ENCODE data around the gene DACT2.

The DACT2 gene

GRCh38 chr6:168264593-168265335 is 54.8 kb downstream of the DACT2 start:
- DNase-seq (ENCODE audit: low read depth): no peak
- TF ChIP-seq CTCF (IDR thresholded peaks at IDR 0.05; ENCODE audit: low read depth, low read length): no peak
- TF ChIP-seq MYC (IDR thresholded peaks at IDR 0.05; ENCODE audit: low read depth, low read length): no peak
- no peak for TF ChIP-seq POLR2A (IDR thresholded peaks at IDR 0.05; ENCODE audit: extremely low read depth, insufficient read length)
- no peak for TF ChIP-seq MAX (IDR thresholded peaks at IDR 0.05; ENCODE audit: low read depth, low read length)
- H3K4me3 ChIP-seq (ENCODE audit: low read depth, low read length): no peak overlapping the region

- no peak for TF ChIP-seq POLR2A (IDR thresholded peaks at IDR 0.05; ENCODE audit: extremely low read depth, insufficient read length)
- TF ChIP-seq MYC (IDR thresholded peaks at IDR 0.05; ENCODE audit: low read depth, low read length): no peak
- TF ChIP-seq MAX (IDR thresholded peaks at IDR 0.05; ENCODE audit: low read depth, low read length): no peak
- TF ChIP-seq CTCF (IDR thresholded peaks at IDR 0.05; ENCODE audit: low read depth, low read length): no peak
These were observed 56.1 kb downstream of the DACT2 start for GRCh38 chr6:168263351-168263905.

GRCh38 chr6:168261234-168261633 is 58.3 kb downstream of the DACT2 start:
- no peak for DNase-seq (ENCODE audit: low read depth)
- H3K4me3 ChIP-seq (ENCODE audit: low read depth, low read length): no peak overlapping the region
- TF ChIP-seq MYC (IDR thresholded peaks at IDR 0.05; ENCODE audit: low read depth, low read length) (no peak), CTCF (IDR thresholded peaks at IDR 0.05; ENCODE audit: low read depth, low read length) (no peak), POLR2A (IDR thresholded peaks at IDR 0.05; ENCODE audit: extremely low read depth, insufficient read length) (no peak), MAX (IDR thresholded peaks at IDR 0.05; ENCODE audit: low read depth, low read length) (no peak)

More at GRCh38 chr6:168263351-168263905, 56.1 kb downstream of the DACT2 start:
- no peak for DNase-seq (ENCODE audit: low read depth)
- no peak overlapping the region for H3K4me3 ChIP-seq (ENCODE audit: low read depth, low read length)

GRCh38 chr6:168260420-168260987 is 59.1 kb downstream of the DACT2 start:
- H3K4me3 ChIP-seq (ENCODE audit: low read depth, low read length): no peak overlapping the region
- TF ChIP-seq MAX (IDR thresholded peaks at IDR 0.05; ENCODE audit: low read depth, low read length): no peak
- TF ChIP-seq CTCF (IDR thresholded peaks at IDR 0.05; ENCODE audit: low read depth, low read length): no peak
- TF ChIP-seq MYC (IDR thresholded peaks at IDR 0.05; ENCODE audit: low read depth, low read length): no peak
- no peak for TF ChIP-seq POLR2A (IDR thresholded peaks at IDR 0.05; ENCODE audit: extremely low read depth, insufficient read length)
- no peak for DNase-seq (ENCODE audit: low read depth)

GRCh38 chr6:168258795-168259194 is 60.8 kb downstream of the DACT2 start:
- TF ChIP-seq POLR2A (IDR thresholded peaks at IDR 0.05; ENCODE audit: extremely low read depth, insufficient read length) (no peak), MAX (IDR thresholded peaks at IDR 0.05; ENCODE audit: low read depth, low read length) (no peak), CTCF (IDR thresholded peaks at IDR 0.05; ENCODE audit: low read depth, low read length) (no peak), MYC (IDR thresholded peaks at IDR 0.05; ENCODE audit: low read depth, low read length) (no peak)
- no peak overlapping the region for H3K4me3 ChIP-seq (ENCODE audit: low read depth, low read length)
- DNase-seq (ENCODE audit: low read depth): no peak
